ENCODE data around the gene CLTB. TPM values are rescaled to one million over a fixed set of nuclear protein-coding genes. Genes with fewer than 3 reads are reported as not detected.
A peak's percentile ranks its signal among the peaks of the same experiment; 100 is the strongest.

The CLTB gene
- total and polyA plus RNA-seq, 4 donors: 14.2 to 49.4 (median 38.6) TPM

DNA sequence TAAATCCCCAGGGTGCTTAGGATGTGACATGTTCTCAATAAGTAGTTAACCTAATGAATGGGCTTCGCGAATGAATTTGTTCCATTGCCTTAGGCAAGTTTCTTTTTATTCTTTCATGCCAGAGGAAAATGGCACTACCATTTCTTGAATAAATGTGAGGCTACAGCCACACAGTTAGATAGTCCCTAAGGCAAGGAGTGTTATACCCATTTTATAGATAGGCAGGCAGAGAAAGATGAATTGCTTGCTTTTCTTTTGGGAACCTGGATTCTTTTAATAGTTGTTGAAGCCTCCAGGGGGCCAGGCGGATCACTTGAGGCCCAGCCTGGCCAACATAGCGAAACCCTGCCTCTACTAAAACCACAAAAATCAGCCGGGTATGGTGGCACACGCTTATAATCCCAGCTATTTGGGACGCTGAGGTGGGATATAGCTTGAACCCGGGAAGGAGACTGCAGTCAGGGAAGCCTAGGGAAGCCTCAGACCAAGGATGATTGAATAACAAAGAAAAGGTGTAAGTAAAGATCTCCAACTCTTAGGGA is 28.9 kb downstream of the CLTB start:
- Histone ChIP-seq H3K9ac (ENCODE audit: low read depth in 1 of 2, low read length in 2 of 2) (peak overlapping the region; percentile 67 to 84), H3K27ac (ENCODE audit: low read depth in 1 of 2, low read length in 2 of 2) (no peak overlapping the region), H3K9me3 (ENCODE audit: control insufficient read depth in 4 of 4, low read length in 3 of 4) (no peaks in the 10 kb centered on the region), H3K27me3 (ENCODE audit: control insufficient read depth in 4 of 4, insufficient read depth in 4 of 4, low read length in 3 of 4) (no peaks in the 10 kb centered on the region), H3K36me3 (ENCODE audit: control insufficient read depth in 4 of 4, insufficient read depth in 3 of 4, low read depth in 1 of 4, low read length in 3 of 4) (peaks cover 9 to 38% (median 20%) of the 10 kb centered on the region in 4 donors), H3K4me1 (ENCODE audit: control insufficient read depth in 4 of 4, insufficient read depth in 4 of 4, low read length in 3 of 4) (peaks cover 5 to 26% (median 16%) of the 10 kb centered on the region in 4 donors), H3K4me3 (ENCODE audit: low read depth in 1 of 3, low read length in 3 of 3) (peak overlapping the region; percentile 73 to 100 (median 79))
- 50% methylated on average over 8 of the region's 8 CpGs for WGBS
- TF ChIP-seq HNF4A (conservative IDR thresholded peaks at IDR 0.05): no peak
- TF ChIP-seq TAF1 (conservative IDR thresholded peaks at IDR 0.05): no peak
- TF ChIP-seq, protein P1, sequence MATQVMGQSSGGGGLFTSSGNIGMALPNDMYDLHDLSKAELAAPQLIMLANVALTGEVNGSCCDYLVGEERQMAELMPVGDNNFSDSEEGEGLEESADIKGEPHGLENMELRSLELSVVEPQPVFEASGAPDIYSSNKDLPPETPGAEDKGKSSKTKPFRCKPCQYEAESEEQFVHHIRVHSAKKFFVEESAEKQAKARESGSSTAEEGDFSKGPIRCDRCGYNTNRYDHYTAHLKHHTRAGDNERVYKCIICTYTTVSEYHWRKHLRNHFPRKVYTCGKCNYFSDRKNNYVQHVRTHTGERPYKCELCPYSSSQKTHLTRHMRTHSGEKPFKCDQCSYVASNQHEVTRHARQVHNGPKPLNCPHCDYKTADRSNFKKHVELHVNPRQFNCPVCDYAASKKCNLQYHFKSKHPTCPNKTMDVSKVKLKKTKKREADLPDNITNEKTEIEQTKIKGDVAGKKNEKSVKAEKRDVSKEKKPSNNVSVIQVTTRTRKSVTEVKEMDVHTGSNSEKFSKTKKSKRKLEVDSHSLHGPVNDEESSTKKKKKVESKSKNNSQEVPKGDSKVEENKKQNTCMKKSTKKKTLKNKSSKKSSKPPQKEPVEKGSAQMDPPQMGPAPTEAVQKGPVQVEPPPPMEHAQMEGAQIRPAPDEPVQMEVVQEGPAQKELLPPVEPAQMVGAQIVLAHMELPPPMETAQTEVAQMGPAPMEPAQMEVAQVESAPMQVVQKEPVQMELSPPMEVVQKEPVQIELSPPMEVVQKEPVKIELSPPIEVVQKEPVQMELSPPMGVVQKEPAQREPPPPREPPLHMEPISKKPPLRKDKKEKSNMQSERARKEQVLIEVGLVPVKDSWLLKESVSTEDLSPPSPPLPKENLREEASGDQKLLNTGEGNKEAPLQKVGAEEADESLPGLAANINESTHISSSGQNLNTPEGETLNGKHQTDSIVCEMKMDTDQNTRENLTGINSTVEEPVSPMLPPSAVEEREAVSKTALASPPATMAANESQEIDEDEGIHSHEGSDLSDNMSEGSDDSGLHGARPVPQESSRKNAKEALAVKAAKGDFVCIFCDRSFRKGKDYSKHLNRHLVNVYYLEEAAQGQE (IDR thresholded peaks at IDR 0.05): no peak
- no peak for TF ChIP-seq YY1 (IDR thresholded peaks at IDR 0.05)
- no peak for TF ChIP-seq FOXA1 (IDR thresholded peaks at IDR 0.05)
- TF ChIP-seq, protein P2, sequence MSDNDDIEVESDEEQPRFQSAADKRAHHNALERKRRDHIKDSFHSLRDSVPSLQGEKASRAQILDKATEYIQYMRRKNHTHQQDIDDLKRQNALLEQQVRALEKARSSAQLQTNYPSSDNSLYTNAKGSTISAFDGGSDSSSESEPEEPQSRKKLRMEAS (IDR thresholded peaks at IDR 0.05): no peak
- TF ChIP-seq RXRA (IDR thresholded peaks at IDR 0.05): no peak
- TF ChIP-seq SP1 (IDR thresholded peaks at IDR 0.05): no peak
- TF ChIP-seq CTCF (IDR thresholded peaks at IDR 0.05; ENCODE audit: low read depth, low read length, missing input control): no peak
- TF ChIP-seq, protein P3, sequence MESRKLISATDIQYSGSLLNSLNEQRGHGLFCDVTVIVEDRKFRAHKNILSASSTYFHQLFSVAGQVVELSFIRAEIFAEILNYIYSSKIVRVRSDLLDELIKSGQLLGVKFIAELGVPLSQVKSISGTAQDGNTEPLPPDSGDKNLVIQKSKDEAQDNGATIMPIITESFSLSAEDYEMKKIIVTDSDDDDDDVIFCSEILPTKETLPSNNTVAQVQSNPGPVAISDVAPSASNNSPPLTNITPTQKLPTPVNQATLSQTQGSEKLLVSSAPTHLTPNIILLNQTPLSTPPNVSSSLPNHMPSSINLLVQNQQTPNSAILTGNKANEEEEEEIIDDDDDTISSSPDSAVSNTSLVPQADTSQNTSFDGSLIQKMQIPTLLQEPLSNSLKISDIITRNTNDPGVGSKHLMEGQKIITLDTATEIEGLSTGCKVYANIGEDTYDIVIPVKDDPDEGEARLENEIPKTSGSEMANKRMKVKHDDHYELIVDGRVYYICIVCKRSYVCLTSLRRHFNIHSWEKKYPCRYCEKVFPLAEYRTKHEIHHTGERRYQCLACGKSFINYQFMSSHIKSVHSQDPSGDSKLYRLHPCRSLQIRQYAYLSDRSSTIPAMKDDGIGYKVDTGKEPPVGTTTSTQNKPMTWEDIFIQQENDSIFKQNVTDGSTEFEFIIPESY (IDR thresholded peaks at IDR 0.05): no peak
- no peak for TF ChIP-seq EGR1 (IDR thresholded peaks at IDR 0.05; ENCODE audit: low read depth in 2 of 2)
- no peak for TF ChIP-seq NR2F2 (IDR thresholded peaks at IDR 0.05)
- no peak for TF ChIP-seq JUND (IDR thresholded peaks at IDR 0.05)
- no peak for TF ChIP-seq RAD21 (IDR thresholded peaks at IDR 0.05)
- TF ChIP-seq FOXA2 (IDR thresholded peaks at IDR 0.05): no peak
- TF ChIP-seq, protein P4, sequence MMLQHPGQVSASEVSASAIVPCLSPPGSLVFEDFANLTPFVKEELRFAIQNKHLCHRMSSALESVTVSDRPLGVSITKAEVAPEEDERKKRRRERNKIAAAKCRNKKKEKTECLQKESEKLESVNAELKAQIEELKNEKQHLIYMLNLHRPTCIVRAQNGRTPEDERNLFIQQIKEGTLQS (IDR thresholded peaks at IDR 0.05): no peak
- no peak for DNase-seq (ENCODE audit: low spot score)

DNA sequence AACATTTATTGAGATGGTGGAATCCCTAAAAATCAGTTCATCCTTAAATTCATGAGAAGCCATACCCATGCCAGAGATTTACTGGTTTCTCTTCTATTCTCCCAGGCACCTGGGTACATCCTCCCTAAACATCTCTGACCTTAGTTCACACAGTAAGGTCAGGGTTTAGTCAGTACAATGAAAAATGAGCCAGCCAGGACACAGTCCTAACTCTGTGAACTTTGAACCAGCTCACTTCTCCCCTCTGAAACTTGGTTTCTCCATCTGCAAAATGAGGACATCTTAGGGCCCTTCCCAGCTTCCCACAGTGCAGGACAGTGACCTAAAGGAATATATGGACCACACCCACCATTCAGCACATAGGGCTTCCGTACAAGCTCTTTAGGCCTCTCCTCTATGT is 29.8 kb downstream of the CLTB start:
- TF ChIP-seq HNF4A (conservative IDR thresholded peaks at IDR 0.05) (peak; percentile 59 to 68), HNF4G (IDR thresholded peaks at IDR 0.05) (no peak), SP1 (IDR thresholded peaks at IDR 0.05) (no peak), RAD21 (IDR thresholded peaks at IDR 0.05) (no peak), EGR1 (IDR thresholded peaks at IDR 0.05; ENCODE audit: low read depth in 2 of 2) (no peak), YY1 (IDR thresholded peaks at IDR 0.05) (no peak), RXRA (IDR thresholded peaks at IDR 0.05) (peak; percentile 52 to 55), NR2F2 (IDR thresholded peaks at IDR 0.05) (no peak), TAF1 (conservative IDR thresholded peaks at IDR 0.05) (no peak)
- TF ChIP-seq, protein P3 (IDR thresholded peaks at IDR 0.05): no peak
- TF ChIP-seq, protein P1 (IDR thresholded peaks at IDR 0.05): no peak
- H3K27ac ChIP-seq (ENCODE audit: low read depth in 1 of 2, low read length in 2 of 2): no peak overlapping the region
- no peak overlapping the region for H3K4me3 ChIP-seq (ENCODE audit: low read depth in 1 of 3, low read length in 3 of 3)
- H3K4me1 ChIP-seq (ENCODE audit: control insufficient read depth in 4 of 4, insufficient read depth in 4 of 4, low read length in 3 of 4): peaks cover 5 to 26% (median 16%) of the 10 kb centered on the region in 4 donors
- H3K9ac ChIP-seq (ENCODE audit: low read depth in 1 of 2, low read length in 2 of 2): no peak overlapping the region
- H3K9me3 ChIP-seq (ENCODE audit: control insufficient read depth in 4 of 4, low read length in 3 of 4): no peaks in the 10 kb centered on the region
- no peaks in the 10 kb centered on the region for H3K27me3 ChIP-seq (ENCODE audit: control insufficient read depth in 4 of 4, insufficient read depth in 4 of 4, low read length in 3 of 4)
- DNase-seq (ENCODE audit: low spot score): no peak
- H3K36me3 ChIP-seq (ENCODE audit: control insufficient read depth in 4 of 4, insufficient read depth in 3 of 4, low read depth in 1 of 4, low read length in 3 of 4): peaks cover 10 to 46% (median 23%) of the 10 kb centered on the region in 4 donors
- WGBS: 79% methylated on average over 1 of the region's 1 CpG

All from liver (tissue), 9 donors.